Fibroblast of lung (primary cell): ENCODE data around the gene KIF9. TPM values are rescaled to one million over a fixed set of nuclear protein-coding genes. Genes with fewer than 3 reads are reported as not detected.

Experiments used
- DNase-seq, 2 donors: peaks; one replicate each; pipeline versions ENCODE4 v3.0.0 to v3.0.0-alpha.2; 2010; ENCODE audit warnings: low read depth in 2 of 2
- H2AFZ ChIP-seq: 2 replicates; pipeline ENCODE4 v1.5.1; 2012; ENCODE audit warnings: low read length, control low read depth, inconsistent platforms
- H3K27ac ChIP-seq: 2 replicates; pipeline ENCODE4 v1.5.1; 2011; ENCODE audit warnings: low read length, control low read depth; ENCODE audit not compliant: insufficient read depth
- H3K27me3 ChIP-seq: 2 replicates; pipeline ENCODE4 v1.5.1; 2011; ENCODE audit warnings: mild to moderate bottlenecking, low read length; ENCODE audit not compliant: control insufficient read depth, insufficient read depth
- H3K36me3 ChIP-seq: 2 replicates; pipeline ENCODE4 v1.5.1; 2011; ENCODE audit warnings: low read length; ENCODE audit not compliant: control insufficient read depth, insufficient read depth
- H3K4me1 ChIP-seq: 2 replicates; pipeline ENCODE4 v1.5.1; 2011; ENCODE audit warnings: low read length; ENCODE audit not compliant: control insufficient read depth, insufficient read depth; ENCODE audit errors: extremely low read depth
- H3K4me2 ChIP-seq: 2 replicates; pipeline ENCODE4 v1.5.1; 2011; ENCODE audit warnings: low read length, control low read depth; ENCODE audit not compliant: insufficient read depth; ENCODE audit errors: extremely low read depth
- H3K4me3 ChIP-seq, 4 experiments: fragments of 200-600 bp in 1 of 4; sonication (generic) in 1 of 4; replicated peaks in 1 of 4; 2 replicates each; pipeline ENCODE4 v1.5.1; 2011 to 2016; ENCODE audit warnings: low read length in 4 of 4, low read depth in 3 of 4, mild to moderate bottlenecking in 3 of 4, control low read depth in 2 of 4, inconsistent platforms in 1 of 4, mixed read lengths in 1 of 4; ENCODE audit not compliant: insufficient read depth in 1 of 4; ENCODE audit errors: control extremely low read depth in 1 of 4
- H3K79me2 ChIP-seq: 2 replicates; pipeline ENCODE4 v1.5.1; 2012; ENCODE audit warnings: mild to moderate bottlenecking, low read length, inconsistent platforms; ENCODE audit not compliant: control insufficient read depth, insufficient read depth
- H3K9ac ChIP-seq: 2 replicates; pipeline ENCODE4 v1.5.1; 2011; ENCODE audit warnings: mild to moderate bottlenecking, low read length, control low read depth; ENCODE audit not compliant: insufficient read depth
- H3K9me3 ChIP-seq: 2 replicates; pipeline ENCODE4 v1.5.1; 2012; ENCODE audit warnings: low read depth, low read length; ENCODE audit not compliant: control insufficient read depth, insufficient read depth
- H4K20me1 ChIP-seq: 2 replicates; pipeline ENCODE4 v1.5.1; 2011; ENCODE audit warnings: low read length; ENCODE audit not compliant: control insufficient read depth, insufficient read depth; ENCODE audit errors: extremely low read depth
- EZH2 ChIP-seq: IDR thresholded peaks from 2 replicates; pipeline ENCODE4 v1.5.1; 2012; ENCODE audit warnings: low read length, control low read depth, mild to moderate bottlenecking; ENCODE audit errors: missing control alignments
- polyA plus RNA-seq, 2 donors: library from polyadenylated mRNA; depleted of rRNA in 1 of 2; stranded (reverse) in 1 of 2; unstranded in 1 of 2; fragments of >200 nt; gene quantifications; 2 replicates each; pipeline ENCODE4 v1.2.1, GENCODE V29; 2011 to 2012; ENCODE audit warnings: missing spikeins in 1 of 2
- total RNA-seq: library from RNA; depleted of rRNA; stranded (reverse); fragments of >200 nt; gene quantifications from 2 replicates; pipeline ENCODE4 v1.2.1, GENCODE V29; 2014
- TF ChIP-seq, protein P1 (sequence below), 2 donors: IDR thresholded peaks in 1 of 2; conservative IDR thresholded peaks in 1 of 2; 1 replicate in 1 of 2; 2 replicates in 1 of 2; pipeline ENCODE4 v1.5.1; 2011 to 2012; ENCODE audit warnings: low read length in 2 of 2, control low read depth in 1 of 2, inconsistent platforms in 1 of 2, low read depth in 1 of 2, mild to moderate bottlenecking in 1 of 2

KIF9 gene
- total and polyA plus RNA-seq, 2 donors (not counting 1 experiment from before 2014, with no cell fraction given), result 2.8 to 4.3 TPM

- H3K4me1 ChIP-seq, result no peaks in the 10 kb centered on the region
- no peak for TF ChIP-seq EZH2
- TF ChIP-seq, protein P1, sequence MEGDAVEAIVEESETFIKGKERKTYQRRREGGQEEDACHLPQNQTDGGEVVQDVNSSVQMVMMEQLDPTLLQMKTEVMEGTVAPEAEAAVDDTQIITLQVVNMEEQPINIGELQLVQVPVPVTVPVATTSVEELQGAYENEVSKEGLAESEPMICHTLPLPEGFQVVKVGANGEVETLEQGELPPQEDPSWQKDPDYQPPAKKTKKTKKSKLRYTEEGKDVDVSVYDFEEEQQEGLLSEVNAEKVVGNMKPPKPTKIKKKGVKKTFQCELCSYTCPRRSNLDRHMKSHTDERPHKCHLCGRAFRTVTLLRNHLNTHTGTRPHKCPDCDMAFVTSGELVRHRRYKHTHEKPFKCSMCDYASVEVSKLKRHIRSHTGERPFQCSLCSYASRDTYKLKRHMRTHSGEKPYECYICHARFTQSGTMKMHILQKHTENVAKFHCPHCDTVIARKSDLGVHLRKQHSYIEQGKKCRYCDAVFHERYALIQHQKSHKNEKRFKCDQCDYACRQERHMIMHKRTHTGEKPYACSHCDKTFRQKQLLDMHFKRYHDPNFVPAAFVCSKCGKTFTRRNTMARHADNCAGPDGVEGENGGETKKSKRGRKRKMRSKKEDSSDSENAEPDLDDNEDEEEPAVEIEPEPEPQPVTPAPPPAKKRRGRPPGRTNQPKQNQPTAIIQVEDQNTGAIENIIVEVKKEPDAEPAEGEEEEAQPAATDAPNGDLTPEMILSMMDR (conservative IDR thresholded peaks at IDR 0.05 in 1 of 2, IDR thresholded peaks at IDR 0.05 in 1 of 2; ENCODE audit: low read depth in 1 of 2, low read length in 2 of 2), result no peak
- no peaks in the 10 kb centered on the region for H3K27me3 ChIP-seq
- no peak overlapping the region for H3K9ac ChIP-seq
- H3K9me3 ChIP-seq, result no peaks in the 10 kb centered on the region
- no peak overlapping the region for H3K4me3 ChIP-seq
- no peak overlapping the region for H2AFZ ChIP-seq
- H3K27ac ChIP-seq, result no peak overlapping the region
- H3K36me3 ChIP-seq, result no peaks in the 10 kb centered on the region
- H4K20me1 ChIP-seq, result no peaks in the 10 kb centered on the region
- H3K79me2 ChIP-seq, result no peaks in the 10 kb centered on the region
- no peak overlapping the region for H3K4me2 ChIP-seq
- no peak for DNase-seq
Observed at GRCh38 chr3:47243419-47244147, 39.0 kb downstream of the KIF9 start.

DNA sequence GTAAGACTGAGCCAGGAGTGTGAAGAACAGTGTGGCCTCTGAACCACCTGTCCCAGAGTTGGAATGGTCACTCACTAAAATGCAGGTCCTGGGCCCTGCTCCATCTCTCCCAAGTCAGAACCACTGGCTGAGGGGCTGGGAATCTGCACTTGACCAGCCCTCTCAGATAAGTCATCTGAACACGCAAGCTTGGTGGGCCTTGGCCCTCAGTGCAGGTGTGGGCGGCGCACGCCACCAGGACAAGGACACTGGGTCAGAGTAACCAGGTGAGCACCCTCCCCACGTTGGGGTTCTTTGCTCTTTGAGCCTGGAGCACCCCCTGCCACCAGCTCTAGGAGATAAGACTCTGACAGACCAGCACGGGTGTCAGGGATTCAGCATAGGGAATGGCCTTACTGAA is 42.7 kb downstream of the KIF9 start:
- Histone ChIP-seq H3K9me3 (no peaks in the 10 kb centered on the region), H2AFZ (no peak overlapping the region), H3K4me2 (no peak overlapping the region), H3K4me1 (no peaks in the 10 kb centered on the region), H3K27me3 (no peaks in the 10 kb centered on the region), H3K9ac (no peak overlapping the region), H3K79me2 (no peaks in the 10 kb centered on the region), H3K27ac (no peak overlapping the region), H4K20me1 (no peaks in the 10 kb centered on the region), H3K36me3 (no peaks in the 10 kb centered on the region), H3K4me3 (no peak overlapping the region)
- TF ChIP-seq, protein P1 (conservative IDR thresholded peaks at IDR 0.05 in 1 of 2, IDR thresholded peaks at IDR 0.05 in 1 of 2; ENCODE audit: low read depth in 1 of 2, low read length in 2 of 2), result no peak
- no peak for TF ChIP-seq EZH2
- DNase-seq, result no peak

DNA sequence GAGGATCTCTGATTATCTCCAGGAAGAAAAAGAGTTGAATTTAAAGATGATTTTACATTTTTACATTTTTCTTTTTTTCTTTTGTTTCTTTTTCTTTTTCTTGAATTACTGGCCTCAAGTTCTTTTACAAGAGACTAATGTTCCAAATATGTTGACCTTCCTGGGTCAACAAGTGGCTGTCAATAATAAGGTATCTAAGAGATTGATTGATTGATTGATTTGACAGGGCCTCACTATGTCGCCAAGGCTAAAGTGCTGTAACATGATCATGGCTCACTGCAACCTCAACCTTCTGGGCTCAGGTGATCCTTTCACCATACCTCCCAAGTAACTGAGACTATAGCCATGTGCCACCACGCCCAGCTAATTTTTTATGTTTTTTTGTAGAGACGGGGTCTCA is 44.6 kb downstream of the KIF9 start:
- no peaks in the 10 kb centered on the region for H3K79me2 ChIP-seq
- no peaks in the 10 kb centered on the region for H3K36me3 ChIP-seq
- no peak overlapping the region for H3K9ac ChIP-seq
- H3K4me2 ChIP-seq, result no peak overlapping the region
- no peaks in the 10 kb centered on the region for H3K27me3 ChIP-seq
- H2AFZ ChIP-seq, result no peak overlapping the region
- no peak overlapping the region for H3K4me3 ChIP-seq
- no peaks in the 10 kb centered on the region for H3K4me1 ChIP-seq
- no peak for DNase-seq
- no peaks in the 10 kb centered on the region for H4K20me1 ChIP-seq
- no peaks in the 10 kb centered on the region for H3K9me3 ChIP-seq
- no peak overlapping the region for H3K27ac ChIP-seq
- TF ChIP-seq EZH2, result no peak
